ENCODE measurements around the gene LRRC39. TPM values are rescaled to one million over a fixed set of nuclear protein-coding genes. Genes with fewer than 3 reads are reported as not detected.
A peak's percentile ranks its signal among the peaks of the same experiment; 100 is the strongest.
"Not testable (repeated sequence)": the region's sequence is repeated elsewhere in the genome, so short reads cannot be mapped to it uniquely, and the experiment has no call there.

The LRRC39 gene
- 1 to 10 TPM; 1.4 to 4.1 (median 2.5) TPM for polyA plus RNA-seq (ENCODE audit: insufficient read length in 4 of 4)

DNA sequence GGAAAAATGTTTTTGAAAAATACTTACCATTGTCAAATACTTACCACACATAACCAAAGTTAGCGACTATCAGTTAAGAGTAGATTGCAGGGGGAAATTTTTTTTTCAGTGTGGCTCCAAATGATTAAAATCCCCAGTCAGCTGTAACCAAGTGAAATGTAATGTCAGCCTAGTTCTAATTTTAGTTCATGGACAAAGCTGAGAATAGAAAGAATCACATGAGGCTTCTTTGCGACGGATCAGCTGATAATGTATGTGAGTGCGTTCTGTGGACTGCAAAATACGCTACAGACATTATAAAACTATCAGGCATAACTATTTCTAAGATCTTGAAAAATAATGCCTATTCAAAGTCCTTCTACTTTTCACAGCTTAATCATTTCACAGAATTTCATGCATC, at the start of gene LRRC39:
TSS of gene LRRC39 (minus strand) at position 166 of the 400 bp plus-strand sequence. CDS start 9,740 bp downstream, outside the sequence.
- DNase-seq (ENCODE audit: low read depth in 4 of 4, low spot score in 2 of 4): no peak

DNA sequence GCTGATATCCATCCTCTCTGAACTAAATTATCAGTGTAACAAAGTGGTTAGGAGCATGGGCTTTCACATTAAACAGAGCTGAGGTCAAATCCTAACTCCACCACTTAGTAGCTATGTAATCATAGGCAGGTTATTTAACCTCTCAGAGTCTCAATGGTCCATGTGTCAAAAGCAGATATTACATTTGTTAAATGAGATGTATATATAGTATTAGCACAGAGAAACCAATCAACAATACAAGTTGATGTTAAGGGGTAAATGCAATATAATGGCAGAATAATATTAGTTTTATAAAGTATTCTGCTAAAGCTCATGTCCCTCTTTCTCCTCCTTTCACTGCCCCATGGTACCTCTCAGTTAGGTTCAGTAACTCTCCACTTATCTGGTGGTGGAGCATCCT, 44.4 kb upstream of the LRRC39 start:
- DNase-seq (ENCODE audit: low read depth in 4 of 4, low spot score in 2 of 4): no peak

DNA sequence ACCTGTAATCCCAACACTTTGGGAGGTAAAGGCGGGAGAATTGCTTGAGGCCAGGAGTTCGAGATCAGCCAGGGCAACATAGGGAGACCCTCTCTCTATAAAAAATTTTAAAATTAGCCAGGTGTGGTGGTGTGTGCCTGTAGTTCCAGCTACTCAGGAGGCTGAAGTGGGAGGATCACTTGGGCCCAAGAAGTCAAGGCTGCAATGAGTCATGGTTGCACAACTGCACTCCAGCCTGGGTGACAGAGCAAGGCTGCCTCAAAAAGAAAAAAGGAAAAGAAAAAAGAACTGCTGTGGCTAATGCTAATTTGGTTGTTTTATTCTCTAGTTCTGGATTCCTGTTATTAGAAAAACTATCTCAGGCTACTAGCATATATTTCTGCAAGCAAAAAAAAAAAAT, 41.8 kb upstream of the LRRC39 start:
- no peak for DNase-seq (ENCODE audit: low read depth in 4 of 4, low spot score in 2 of 4)

DNA sequence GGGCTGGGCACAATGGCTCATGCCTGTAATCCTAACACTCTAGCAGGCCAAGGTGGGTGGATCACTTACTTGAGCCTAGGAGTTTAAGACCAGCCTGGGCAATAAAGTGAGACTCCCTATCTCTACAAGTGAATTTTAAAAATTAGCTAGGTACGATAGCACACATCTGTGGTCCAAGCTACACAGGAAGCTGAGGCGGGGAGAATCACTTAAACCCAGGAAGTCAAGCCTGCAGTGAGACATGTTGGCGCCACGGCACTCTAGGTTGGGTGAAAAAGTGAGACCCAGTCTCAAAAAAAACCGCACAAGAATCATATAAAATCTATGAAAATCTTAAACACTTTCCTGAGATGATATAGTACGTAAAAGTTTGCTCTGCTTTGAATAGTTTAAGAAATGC, 41.4 kb upstream of the LRRC39 start:
- DNase-seq (ENCODE audit: low read depth in 4 of 4, low spot score in 2 of 4): no peak

DNA sequence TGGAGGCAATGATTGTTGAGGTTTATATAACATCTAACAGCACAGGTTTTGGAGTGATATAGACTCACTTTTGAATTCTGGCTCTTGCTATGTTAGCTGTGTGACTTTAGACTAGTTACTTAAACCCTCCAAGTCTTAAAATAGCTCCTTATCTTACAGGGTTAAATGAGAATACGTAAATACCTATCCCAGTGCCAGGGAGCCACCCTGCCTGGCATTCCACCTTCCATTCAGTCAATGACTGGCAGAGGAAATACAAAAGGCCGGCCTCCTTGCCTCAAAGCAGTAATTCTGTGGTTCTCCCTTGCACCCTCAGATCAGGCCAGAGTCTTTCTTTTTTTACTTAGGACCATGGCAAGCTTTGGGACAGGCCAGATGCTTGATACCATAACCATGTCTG, 39.8 kb upstream of the LRRC39 start:
- DNase-seq (ENCODE audit: low read depth in 4 of 4, low spot score in 2 of 4): no peak

DNA sequence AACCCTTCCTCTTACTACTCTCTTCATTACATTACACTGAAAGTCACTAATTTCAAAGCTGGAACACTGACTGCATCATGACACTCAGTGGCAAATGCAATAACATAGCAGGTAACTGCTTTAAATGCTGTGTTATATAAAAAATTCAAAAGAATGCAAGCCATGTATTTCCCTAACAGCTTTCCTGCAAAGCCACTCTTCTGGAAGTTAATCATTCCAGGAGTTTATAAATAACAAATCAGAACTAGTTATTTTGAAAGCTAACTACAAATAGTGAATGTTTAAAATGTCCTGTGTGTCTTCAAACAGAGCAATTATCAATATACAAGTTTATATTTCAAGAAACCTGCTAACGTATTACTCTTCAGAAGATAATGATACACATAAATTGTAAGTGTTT, 37.0 kb upstream of the LRRC39 start:
- no peak for DNase-seq (ENCODE audit: low read depth in 4 of 4, low spot score in 2 of 4)

DNA sequence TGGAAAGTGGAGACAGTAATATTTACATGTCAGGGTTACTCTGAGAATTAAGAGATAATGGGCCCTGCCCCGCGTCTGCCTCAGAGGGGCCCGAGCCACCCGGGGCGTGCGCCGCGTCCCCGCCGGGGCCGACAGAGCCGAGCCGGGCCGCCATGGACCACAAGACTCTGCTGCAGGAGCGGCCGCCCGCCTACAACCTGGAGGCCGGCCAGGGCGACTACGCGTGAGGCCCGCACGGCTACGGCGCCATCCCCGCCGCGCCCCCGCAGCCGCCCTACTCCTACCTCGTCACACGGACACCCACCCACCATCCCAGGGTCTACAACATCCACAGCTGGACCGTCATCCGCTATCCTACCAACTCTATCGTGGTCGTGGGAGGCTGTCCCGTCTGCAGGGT, 35.1 kb upstream of the LRRC39 start:
- no peak for DNase-seq (ENCODE audit: low read depth in 4 of 4, low spot score in 2 of 4)

DNA sequence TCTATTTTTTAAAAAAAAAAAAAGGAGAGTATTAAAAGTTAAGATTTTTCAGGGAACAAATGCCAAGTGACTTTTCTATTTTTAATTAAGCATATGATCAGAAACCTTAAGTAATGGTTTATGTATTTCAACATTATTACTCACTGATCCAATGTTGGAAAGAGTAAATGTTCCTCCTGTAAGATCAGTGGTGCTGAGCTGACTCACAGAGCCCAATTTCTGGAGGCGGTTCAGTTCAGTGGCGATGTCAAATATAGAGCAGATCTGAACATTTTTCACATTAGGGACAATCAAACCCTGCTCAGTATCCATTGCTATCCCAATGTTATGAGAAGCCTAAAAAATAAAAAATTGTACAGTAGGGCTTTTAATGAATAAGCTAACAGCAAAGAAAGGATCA, 28.2 kb upstream of the LRRC39 start:
- DNase-seq (ENCODE audit: low read depth in 4 of 4, low spot score in 2 of 4): no peak

DNA sequence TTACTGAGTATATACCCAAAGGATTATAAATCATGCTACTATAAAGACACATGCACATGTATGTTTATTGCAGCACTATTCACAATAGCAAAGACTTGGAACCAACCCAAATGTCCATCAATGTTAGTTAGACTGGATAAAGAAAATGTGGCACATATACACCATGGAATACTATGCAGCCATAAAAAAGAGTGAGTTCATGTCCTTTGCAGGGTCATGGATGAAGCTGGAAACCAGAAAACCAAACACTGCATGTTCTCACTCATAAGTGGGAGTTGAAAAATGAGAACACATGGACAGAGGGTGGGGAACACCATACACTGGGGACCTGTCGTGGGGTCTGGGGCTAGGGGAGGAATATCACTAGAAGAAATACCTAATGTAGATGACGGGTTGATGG, 27.5 kb upstream of the LRRC39 start:
- DNase-seq (ENCODE audit: low read depth in 4 of 4, low spot score in 2 of 4): not testable (repeated sequence)

DNA sequence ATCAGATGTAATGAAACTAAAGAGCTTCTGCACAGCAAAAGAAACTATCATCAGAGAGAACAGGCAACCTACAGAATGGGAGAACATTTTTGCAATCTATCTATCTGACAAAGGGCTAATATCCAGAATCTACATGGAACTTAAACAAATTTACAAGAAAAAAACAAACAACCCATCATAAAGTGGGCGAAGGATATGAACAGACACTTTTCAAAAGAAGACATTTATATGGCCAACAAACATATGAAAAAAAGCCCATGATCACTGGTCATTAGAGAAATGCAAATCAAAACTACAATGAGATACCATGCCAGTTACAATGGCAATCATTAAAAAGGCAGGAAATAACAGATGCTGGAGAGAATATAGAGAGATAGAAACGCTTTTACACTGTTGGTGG, 27.0 kb upstream of the LRRC39 start:
- not testable (repeated sequence) for DNase-seq (ENCODE audit: low read depth in 4 of 4, low spot score in 2 of 4)

DNA sequence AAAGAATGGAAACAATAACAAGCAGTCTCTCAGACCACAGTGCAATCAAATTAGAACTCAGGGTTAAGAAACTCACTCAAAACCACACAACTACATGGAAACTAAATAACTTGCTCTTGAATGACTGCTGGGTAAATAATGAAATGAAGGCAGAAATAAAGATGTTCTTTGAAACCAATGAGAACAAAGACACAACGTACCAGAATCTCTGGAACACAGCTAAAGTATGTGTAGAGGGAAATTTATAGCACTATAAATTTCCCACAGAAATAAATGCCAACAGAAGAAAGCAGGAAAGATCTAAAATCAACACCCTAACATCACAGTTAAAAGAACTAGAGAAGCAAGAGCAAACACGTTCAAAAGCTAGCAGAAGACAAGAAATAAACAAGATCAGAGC, 24.6 kb upstream of the LRRC39 start:
- not testable (repeated sequence) for DNase-seq (ENCODE audit: low read depth in 4 of 4, low spot score in 2 of 4)

DNA sequence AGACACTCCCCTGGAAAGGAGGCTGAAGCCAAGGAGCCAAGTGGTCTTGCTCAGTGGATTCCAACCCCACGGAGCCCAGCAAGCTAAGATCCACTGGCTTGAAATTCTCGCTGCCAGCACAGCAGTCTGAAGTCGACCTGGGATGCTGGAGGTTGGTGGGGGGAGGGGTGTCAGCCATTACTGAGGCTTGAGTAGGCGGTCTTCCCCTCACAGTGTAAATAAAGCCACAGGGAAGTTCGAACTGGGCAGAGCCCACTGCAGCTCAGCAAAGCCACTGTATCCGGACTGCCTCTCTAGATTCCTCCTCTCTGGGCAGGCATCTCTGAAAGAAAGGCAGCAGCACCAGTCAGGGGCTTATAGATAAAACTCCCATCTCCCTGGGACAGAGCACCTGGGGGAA, 22.0 kb upstream of the LRRC39 start:
- not testable (repeated sequence) for DNase-seq (ENCODE audit: low read depth in 4 of 4, low spot score in 2 of 4)

DNA sequence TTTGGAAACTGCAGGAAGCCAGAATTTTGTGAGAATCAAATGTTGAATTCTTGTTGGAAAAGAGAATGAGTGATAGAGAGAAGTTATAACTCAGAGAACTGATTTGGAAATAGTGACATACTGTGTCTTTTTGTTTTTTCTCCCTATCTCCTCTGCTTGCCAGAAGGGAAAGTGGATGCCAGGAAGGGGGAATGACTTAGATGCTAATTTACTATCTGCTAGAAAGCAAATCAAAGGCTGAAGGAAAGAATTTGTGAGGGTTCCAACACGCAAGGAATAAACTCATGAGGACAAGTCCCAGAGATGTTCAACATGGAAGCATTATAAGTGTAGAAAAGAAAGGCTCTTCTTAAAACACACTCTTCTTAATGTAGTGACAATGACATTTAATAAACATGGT, 20.5 kb upstream of the LRRC39 start:
- no peak for DNase-seq (ENCODE audit: low read depth in 4 of 4, low spot score in 2 of 4)

DNA sequence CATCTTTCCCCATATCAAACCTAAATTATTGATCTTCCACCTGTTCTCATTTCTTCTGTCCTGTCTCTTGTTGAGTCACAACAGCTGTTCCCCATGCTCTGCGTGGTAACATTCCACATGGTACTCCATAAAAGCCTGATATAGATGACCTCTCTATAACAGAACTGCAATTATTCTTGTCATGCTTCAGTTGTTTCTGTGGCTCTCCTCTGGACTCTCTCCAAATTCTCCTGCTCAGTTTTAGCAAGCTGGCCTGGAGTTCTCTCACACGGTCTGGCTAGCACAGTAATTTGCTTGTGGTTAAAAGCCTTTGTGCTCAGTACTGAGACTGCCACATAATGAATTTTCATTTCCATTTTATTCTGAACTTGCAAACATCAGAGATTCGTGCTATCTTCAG, 10.6 kb upstream of the LRRC39 start:
- DNase-seq (ENCODE audit: low read depth in 4 of 4, low spot score in 2 of 4): peak; percentile 26 to 61 (median 52)

DNA sequence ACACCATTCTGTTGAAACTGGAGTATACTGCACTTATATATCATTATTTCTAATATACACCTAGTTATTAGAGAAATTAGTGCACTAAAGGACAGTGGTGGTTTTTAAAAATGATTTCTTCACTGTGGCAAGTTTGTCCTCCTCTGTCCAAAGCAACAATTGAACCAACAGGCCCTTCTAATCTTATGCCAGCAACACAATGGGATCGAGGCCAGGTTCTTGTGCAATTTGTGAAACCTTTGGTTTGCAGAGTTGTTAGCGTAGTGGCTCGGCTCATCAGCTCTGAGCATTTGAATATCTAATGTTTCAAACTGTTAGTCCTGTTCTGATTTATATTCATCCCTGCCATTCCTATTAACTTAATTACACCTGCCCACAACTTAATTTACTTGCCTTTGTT, 9.9 kb upstream of the LRRC39 start:
- DNase-seq (ENCODE audit: low read depth in 4 of 4, low spot score in 2 of 4): peak in 2 of 4 donors; percentile 6

DNA sequence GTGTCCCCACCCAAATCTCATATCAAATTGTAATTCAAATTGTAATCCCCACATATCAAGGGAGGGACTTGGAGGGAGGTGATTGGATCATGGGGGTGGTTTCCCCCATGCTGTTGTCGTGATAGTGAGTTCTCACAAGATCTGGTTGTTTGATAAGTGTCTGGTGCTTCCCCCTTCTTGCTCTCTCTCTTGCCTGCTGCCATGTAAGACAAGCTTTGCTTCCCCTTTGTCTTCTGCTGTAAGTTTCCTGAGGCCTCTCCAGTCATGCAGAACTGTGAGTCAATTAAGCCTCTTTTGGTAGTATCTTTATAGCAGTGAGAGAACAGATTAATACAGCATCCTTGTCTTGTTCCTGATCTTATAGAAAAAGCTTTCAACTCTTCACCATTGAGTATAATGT, 6.5 kb upstream of the LRRC39 start:
- DNase-seq (ENCODE audit: low read depth in 4 of 4, low spot score in 2 of 4): no peak

DNA sequence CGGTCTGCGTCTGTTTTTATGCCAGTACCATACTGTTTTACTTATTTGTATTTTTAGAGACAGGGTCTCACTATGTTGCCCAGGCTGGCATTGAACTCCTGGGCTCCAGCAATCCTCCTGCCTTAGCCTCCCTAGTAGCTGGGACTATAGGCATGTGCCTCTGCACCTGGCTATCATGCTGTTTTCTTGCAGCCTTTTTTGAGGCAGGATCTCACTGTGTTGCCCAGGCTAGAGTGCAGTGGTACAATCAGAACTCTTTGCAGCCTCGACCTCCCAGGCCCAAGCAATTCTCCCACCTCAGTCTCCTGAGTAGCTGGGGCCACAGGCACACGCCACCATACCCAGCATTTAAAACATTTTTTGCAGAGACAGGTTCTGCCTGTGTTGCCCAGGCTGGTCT, 5.3 kb upstream of the LRRC39 start:
- no peak for DNase-seq (ENCODE audit: low read depth in 4 of 4, low spot score in 2 of 4)

DNA sequence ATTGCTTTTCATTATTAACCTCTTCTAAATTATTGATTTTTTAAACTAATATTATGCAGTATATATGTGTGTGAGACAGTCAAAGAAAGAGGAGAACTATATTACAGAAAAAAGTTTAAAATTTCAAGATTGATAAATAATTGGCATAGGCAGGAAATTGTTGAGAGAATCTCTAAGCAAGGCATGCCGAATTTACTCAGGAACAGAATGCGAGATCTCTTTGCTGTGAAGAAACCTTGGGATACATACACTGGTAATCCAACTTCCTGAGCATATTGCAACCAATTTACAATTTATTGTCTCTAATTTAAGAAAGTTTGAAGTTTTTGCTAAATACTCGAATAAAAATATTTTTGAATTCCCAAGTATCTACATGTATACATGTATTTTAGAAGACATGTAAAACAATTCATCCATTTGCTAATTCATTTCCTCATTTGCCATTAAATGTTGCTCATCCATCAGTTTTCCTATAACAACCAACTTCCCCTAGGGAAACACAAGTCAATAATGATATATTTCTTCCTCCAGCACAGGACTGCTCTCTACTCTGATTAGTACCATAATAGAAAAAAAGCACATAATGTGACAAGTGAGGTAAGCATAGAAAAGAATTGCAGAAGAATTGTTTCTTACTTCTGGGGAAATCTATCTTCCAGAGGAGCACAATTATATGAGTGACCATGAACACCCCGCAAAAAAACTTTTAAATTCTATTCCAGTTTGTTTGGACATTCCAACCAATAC, 588 bp downstream of the LRRC39 start:
- no peak for DNase-seq (ENCODE audit: low read depth in 4 of 4, low spot score in 2 of 4)

DNA sequence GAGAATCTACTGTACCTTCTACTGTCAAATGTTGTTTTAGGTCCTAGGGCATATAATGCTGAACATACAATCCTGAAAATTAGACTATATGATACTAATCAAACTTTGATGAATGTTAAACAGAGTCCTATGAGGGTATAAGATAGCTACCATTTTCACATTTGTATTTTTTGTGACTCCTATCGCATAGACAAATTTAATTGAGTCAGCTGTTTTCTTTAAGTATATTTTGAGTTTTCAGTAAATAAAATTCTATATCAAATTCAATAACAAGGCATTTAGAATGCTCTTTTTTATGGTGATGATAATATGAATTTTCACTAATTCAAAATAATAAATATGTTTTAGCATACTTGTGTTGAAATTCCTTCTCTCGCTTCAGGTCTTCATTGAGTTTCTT, 10.0 kb downstream of the LRRC39 start:
- DNase-seq (ENCODE audit: low read depth in 4 of 4, low spot score in 2 of 4): no peak

DNA sequence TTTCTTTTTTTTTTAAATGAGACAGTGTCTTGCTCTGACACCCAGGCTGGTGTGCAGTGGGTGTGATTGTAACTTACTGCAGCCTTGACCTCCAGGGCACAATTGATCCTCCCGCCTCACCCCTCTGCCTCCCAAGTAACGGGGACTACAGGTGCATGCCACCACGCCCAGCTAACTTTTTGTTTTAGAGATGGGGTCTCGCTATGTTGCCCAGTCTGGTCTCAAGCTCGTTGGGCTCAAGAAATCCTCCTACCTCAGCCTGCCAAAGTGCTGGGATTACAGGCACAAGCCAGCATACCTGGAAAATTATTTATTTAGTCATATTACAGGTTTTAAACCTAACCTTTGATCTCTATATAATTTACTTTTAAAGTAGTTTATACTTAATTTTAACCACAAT, 13.4 kb downstream of the LRRC39 start:
- DNase-seq (ENCODE audit: low read depth in 4 of 4, low spot score in 2 of 4): no peak

DNA sequence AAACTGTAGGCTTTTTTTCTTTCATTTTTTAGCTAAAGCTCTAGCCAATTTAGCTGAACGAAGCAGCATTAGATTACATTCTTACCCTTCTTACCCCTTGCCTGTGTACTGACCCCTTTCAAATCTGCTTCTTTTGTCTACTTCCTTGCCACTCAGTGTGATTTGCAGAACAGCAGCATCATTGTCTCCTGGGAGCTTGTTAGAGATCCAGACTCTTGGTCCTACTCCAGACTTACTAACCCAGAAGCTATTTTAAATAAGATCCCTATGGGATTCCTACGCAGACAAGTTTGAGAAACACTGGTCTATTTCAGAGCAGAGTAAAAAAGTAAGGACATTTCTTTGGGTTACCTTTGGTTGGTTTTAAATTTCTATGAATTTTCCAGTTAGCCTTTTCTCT, 13.8 kb downstream of the LRRC39 start:
- no peak for DNase-seq (ENCODE audit: low read depth in 4 of 4, low spot score in 2 of 4)

DNA sequence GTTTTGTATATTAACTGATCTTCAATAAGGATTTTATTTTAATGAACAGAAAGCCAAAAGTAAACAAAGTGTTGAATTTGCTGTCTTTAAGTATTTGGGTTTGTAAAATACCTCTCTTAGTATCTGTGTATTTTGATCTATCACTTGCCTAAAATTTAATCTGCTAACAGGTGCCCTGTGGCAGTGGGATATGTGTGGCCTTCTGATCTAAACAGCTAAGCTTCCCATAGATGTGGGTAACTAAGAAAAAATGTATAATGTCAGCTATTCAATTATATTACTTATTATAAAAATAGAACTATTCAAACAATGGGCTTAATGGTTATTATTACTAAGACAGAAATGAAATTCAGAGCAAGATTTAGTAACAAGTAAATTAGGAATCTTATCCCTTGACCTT, 15.2 kb downstream of the LRRC39 start:
- DNase-seq (ENCODE audit: low read depth in 4 of 4, low spot score in 2 of 4): no peak

DNA sequence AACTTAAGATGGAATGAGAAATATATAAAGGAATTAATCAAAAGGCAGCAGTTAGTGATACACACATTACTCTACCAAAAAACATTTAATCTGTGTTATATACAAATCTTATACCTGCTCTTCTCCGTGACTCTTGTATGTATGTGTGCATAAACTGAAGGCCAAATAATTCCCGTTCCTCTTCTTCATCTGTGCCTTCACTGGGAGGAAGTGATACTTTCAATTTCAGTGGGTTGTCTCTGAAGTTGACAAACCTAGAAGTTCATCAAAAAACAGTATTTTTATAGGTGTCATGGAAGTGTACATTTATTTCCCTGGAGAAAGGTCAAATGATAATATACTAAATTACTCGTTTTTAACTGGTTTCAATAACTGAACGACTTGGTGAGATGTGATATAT, 25.8 kb downstream of the LRRC39 start:
- DNase-seq (ENCODE audit: low read depth in 4 of 4, low spot score in 2 of 4): no peak
